ENCODE data around the gene RGS3.
"Not testable (repeated sequence)": the region's sequence is repeated elsewhere in the genome, so short reads cannot be mapped to it uniquely, and the experiment has no call there.

RGS3 gene

GRCh38 chr9:113436728-113437515 is 26.6 kb upstream of the RGS3 start:
- Histone ChIP-seq H3K4me3 (ENCODE audit: low read depth, low read length, poor library complexity, severe bottlenecking) (no peak overlapping the region), H3K27ac (ENCODE audit: low read depth, low read length, poor library complexity, severe bottlenecking) (no peak overlapping the region), H4K20me1 (ENCODE audit: insufficient read depth, low read length) (no peaks in the 10 kb centered on the region), H3K27me3 (ENCODE audit: insufficient read depth, low read length) (no peaks in the 10 kb centered on the region), H3F3A (ENCODE audit: insufficient read depth, low read length) (no peaks in the 10 kb centered on the region), H3K36me3 (ENCODE audit: insufficient read depth, low read length) (no peaks in the 10 kb centered on the region), H3K4me2 (ENCODE audit: low read length) (no peak overlapping the region), H3K9me2 (ENCODE audit: low read depth, low read length) (no peaks in the 10 kb centered on the region), H3K9me3 (ENCODE audit: low read length) (no peaks in the 10 kb centered on the region), H3K4me1 (ENCODE audit: insufficient read depth, low read length, severe bottlenecking) (no peaks in the 10 kb centered on the region), H3K9ac (ENCODE audit: low read length) (no peak overlapping the region), H3K79me2 (ENCODE audit: insufficient read depth, low read length) (no peaks in the 10 kb centered on the region), H2AFZ (ENCODE audit: low read length) (no peak overlapping the region)
- TF ChIP-seq EZH2 (IDR thresholded peaks at IDR 0.05; ENCODE audit: borderline replicate concordance, low read length), result no peak
- TF ChIP-seq, protein P1, sequence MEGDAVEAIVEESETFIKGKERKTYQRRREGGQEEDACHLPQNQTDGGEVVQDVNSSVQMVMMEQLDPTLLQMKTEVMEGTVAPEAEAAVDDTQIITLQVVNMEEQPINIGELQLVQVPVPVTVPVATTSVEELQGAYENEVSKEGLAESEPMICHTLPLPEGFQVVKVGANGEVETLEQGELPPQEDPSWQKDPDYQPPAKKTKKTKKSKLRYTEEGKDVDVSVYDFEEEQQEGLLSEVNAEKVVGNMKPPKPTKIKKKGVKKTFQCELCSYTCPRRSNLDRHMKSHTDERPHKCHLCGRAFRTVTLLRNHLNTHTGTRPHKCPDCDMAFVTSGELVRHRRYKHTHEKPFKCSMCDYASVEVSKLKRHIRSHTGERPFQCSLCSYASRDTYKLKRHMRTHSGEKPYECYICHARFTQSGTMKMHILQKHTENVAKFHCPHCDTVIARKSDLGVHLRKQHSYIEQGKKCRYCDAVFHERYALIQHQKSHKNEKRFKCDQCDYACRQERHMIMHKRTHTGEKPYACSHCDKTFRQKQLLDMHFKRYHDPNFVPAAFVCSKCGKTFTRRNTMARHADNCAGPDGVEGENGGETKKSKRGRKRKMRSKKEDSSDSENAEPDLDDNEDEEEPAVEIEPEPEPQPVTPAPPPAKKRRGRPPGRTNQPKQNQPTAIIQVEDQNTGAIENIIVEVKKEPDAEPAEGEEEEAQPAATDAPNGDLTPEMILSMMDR (IDR thresholded peaks at IDR 0.05; ENCODE audit: low read length), result no peak

DNA sequence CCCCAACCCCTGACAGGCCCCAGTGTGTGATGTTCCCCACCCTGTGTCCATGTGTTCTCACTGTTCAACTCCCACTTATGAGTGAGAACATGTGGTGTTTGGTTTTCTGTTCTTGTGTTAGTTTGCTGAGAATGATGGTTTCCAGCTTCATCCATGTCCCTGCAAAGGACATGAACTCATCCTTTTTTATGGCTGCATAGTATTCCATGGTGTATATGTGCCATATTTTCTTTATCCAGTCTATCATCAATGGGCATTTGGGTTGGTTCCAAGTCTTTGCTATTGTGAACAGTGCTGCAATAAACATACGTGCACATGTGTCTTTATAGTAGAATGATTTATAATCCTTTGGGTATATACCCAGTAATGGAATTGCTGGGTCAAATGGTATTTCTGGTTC is 25.8 kb upstream of the RGS3 start:
- H3K4me3 ChIP-seq (ENCODE audit: low read depth, low read length, poor library complexity, severe bottlenecking); H3K9me2 ChIP-seq (ENCODE audit: low read depth, low read length); H3K79me2 ChIP-seq (ENCODE audit: insufficient read depth, low read length); H2AFZ ChIP-seq (ENCODE audit: low read length); H3K4me2 ChIP-seq (ENCODE audit: low read length); H3K27me3 ChIP-seq (ENCODE audit: insufficient read depth, low read length); H3K9me3 ChIP-seq (ENCODE audit: low read length); H3K9ac ChIP-seq (ENCODE audit: low read length); H4K20me1 ChIP-seq (ENCODE audit: insufficient read depth, low read length); H3K36me3 ChIP-seq (ENCODE audit: insufficient read depth, low read length); H3K27ac ChIP-seq (ENCODE audit: low read depth, low read length, poor library complexity, severe bottlenecking); H3F3A ChIP-seq (ENCODE audit: insufficient read depth, low read length); H3K4me1 ChIP-seq (ENCODE audit: insufficient read depth, low read length, severe bottlenecking): not testable (repeated sequence)

GRCh38 chr9:113444736-113445135 is 18.8 kb upstream of the RGS3 start:
- Histone ChIP-seq H4K20me1 (ENCODE audit: insufficient read depth, low read length) (no peaks in the 10 kb centered on the region), H3K36me3 (ENCODE audit: insufficient read depth, low read length) (no peaks in the 10 kb centered on the region), H3K4me2 (ENCODE audit: low read length) (no peak overlapping the region), H3K9me3 (ENCODE audit: low read length) (no peaks in the 10 kb centered on the region), H3K9ac (ENCODE audit: low read length) (no peak overlapping the region), H3K27me3 (ENCODE audit: insufficient read depth, low read length) (no peaks in the 10 kb centered on the region), H3K27ac (ENCODE audit: low read depth, low read length, poor library complexity, severe bottlenecking) (no peak overlapping the region), H2AFZ (ENCODE audit: low read length) (no peak overlapping the region), H3K9me2 (ENCODE audit: low read depth, low read length) (no peaks in the 10 kb centered on the region), H3K4me3 (ENCODE audit: low read depth, low read length, poor library complexity, severe bottlenecking) (no peak overlapping the region), H3K4me1 (ENCODE audit: insufficient read depth, low read length, severe bottlenecking) (no peaks in the 10 kb centered on the region), H3F3A (ENCODE audit: insufficient read depth, low read length) (no peaks in the 10 kb centered on the region), H3K79me2 (ENCODE audit: insufficient read depth, low read length) (no peaks in the 10 kb centered on the region)
- TF ChIP-seq, protein P1 (IDR thresholded peaks at IDR 0.05; ENCODE audit: low read length), result no peak
- TF ChIP-seq EZH2 (IDR thresholded peaks at IDR 0.05; ENCODE audit: borderline replicate concordance, low read length), result no peak

- Histone ChIP-seq H3K4me3 (ENCODE audit: low read depth, low read length, poor library complexity, severe bottlenecking) (no peak overlapping the region), H4K20me1 (ENCODE audit: insufficient read depth, low read length) (no peaks in the 10 kb centered on the region), H3K27me3 (ENCODE audit: insufficient read depth, low read length) (no peaks in the 10 kb centered on the region), H3K27ac (ENCODE audit: low read depth, low read length, poor library complexity, severe bottlenecking) (no peak overlapping the region), H3K4me1 (ENCODE audit: insufficient read depth, low read length, severe bottlenecking) (no peaks in the 10 kb centered on the region), H2AFZ (ENCODE audit: low read length) (no peak overlapping the region), H3K9me3 (ENCODE audit: low read length) (no peaks in the 10 kb centered on the region), H3F3A (ENCODE audit: insufficient read depth, low read length) (no peaks in the 10 kb centered on the region), H3K36me3 (ENCODE audit: insufficient read depth, low read length) (no peaks in the 10 kb centered on the region), H3K79me2 (ENCODE audit: insufficient read depth, low read length) (no peaks in the 10 kb centered on the region), H3K9me2 (ENCODE audit: low read depth, low read length) (no peaks in the 10 kb centered on the region), H3K4me2 (ENCODE audit: low read length) (no peak overlapping the region), H3K9ac (ENCODE audit: low read length) (no peak overlapping the region)
- no peak for TF ChIP-seq EZH2 (IDR thresholded peaks at IDR 0.05; ENCODE audit: borderline replicate concordance, low read length)
- TF ChIP-seq, protein P1 (IDR thresholded peaks at IDR 0.05; ENCODE audit: low read length), result peak; percentile 74
Observed at GRCh38 chr9:113446323-113446740, 17.2 kb upstream of the RGS3 start.
